Activated CD4-positive, alpha-beta T cell treated with anti-CD3 and anti-CD28 coated beads for 4 hours (primary cell): Measurements from ENCODE around the gene HMGN4.
"Not testable (repeated sequence)": the region's sequence is repeated elsewhere in the genome, so short reads cannot be mapped to it uniquely, and the experiment has no call there.

Experiments used
- DNase-seq, 2 donors: peaks; one replicate each; pipeline ENCODE4 v3.0.0-alpha.2; 2020

Gene HMGN4

DNA sequence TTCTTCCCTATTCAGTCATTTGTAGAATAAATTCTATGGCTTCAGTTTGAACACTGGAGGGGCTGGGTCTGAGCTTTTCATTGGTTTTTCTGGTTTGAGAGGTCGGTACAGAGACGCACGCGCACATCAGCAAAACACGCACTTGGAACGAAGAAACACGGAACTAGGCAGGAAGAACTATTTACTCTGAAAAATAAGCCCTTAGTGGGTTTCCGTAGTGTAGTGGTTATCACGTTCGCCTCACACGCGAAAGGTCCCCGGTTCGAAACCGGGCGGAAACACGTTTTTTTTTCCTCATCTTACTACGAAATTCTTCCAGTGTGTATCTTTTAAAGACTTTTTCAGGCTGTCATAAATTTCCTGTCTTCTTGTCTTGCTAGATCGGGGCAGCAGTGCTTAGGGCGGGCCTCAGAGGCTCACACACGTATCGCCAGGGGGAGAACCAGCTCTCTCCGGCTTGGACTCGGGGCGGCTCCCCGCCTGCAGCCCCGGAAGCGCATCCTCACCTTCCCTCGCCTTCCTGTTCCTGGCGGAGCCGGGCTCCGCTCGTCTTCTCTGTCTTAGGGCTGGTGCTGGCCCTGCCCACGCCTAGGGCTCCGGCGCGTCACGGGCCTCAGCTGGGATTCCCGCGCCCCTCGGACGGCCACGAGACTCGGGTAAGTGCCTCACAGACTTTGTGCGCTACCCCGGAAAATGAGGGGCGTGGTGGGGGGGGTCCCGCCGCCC lies at the start of gene HMGN4:
TSS of gene HMGN4 (plus strand) at position 521 of the 726 bp plus-strand sequence. CDS start 6,841 bp downstream, outside the sequence.
- DNase-seq = peak; percentile 78 to 80

DNA sequence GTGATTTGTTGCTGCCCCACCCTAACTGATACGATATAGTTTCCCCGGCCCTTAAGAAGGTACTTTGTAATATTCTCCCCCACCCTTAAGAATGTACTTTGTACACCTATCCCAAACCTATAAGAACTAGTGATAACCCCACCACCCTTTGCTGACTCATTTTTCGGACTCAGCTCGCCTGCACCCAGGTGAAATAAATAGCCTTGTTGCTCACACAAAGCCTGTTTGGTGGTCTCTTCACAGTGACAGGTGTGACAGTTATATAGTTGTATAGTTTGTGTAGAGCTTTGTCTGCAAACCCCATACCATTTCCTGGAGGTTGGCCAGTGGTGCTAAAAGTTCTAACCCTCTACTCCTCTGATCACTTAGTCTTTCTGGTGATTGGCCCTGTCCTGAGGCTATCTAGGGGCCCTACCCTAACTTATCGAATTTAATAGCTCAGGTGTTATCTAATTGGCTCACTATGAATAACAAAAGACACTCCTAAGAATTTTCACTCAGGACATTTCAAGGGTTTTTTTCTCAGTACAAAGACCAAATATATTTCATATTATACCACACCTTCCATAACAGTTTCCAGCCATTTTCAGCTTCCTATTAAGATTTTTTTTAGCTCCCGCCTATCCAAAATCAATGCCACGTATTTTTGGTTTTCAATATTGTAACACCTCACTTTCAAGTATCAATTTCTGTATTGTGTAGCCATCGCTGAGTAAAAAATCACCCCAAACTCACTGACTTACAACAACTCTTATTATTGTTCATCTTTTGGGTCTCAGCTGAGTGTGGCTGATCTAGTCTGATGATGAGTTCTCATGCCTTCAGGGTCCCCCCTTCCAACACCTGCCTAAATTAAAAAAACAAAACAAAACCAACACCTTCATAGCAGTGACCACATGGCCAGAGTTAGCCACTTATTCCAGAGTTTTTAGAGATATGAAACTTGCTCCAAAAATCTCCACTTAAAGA lies 47.9 kb upstream of the HMGN4 start:
- no peak for DNase-seq

DNA sequence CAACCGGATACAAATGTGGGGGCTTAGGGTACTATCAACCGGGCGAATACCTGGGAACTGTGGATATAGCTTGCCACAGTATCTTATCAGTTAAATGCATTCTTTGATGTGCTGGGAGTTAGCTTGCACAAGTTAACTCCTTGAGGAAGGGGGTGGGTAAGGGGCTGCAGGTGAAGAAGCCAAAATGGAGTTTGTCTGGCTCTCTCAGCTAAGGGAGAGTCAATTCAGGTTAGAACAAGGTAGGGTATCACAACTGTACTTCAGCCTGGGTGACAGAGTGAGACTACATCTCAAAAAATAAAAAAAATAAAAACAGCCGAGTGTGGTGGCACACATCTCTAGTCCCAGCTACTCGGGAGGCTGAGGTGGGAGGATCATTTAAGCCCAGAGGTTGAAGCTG lies 46.6 kb upstream of the HMGN4 start:
- DNase-seq = no peak

DNA sequence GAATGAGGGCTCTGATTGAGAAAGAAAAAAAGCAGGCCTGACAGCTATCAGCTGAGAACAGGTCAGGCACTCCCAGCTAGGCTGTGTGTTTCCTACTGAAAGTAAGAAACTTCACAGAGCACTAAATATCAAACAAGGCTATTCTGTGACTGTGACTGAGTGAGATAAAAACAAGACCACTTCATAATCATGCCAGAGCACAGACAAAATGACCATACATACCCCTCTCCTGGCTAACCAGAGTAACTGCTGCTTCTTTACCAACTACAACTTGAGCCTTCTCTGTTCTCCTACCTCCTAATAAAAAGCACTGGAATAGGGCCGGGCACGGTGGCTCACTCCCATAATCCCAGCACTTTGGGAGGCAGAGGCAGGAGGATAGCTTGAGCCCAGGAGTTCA lies 44.9 kb upstream of the HMGN4 start:
- no peak for DNase-seq

DNA sequence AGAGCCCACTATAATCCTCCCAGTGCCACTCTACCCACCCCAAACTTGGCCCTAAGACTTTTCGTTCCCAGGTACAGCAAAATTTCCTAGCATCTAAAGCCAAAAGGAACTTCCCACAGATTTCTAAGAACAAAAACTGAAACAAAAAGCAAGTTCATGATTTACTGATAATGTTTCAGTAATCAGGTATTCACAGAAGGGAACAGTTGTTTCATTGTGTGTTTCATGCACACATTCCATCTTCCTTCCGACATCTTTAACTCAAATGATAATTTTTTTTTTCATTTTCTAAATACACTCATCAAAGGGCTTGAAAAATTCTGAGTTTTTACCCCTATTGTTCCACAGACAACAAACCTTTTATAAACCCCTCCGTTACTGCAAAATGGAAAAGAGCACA lies 44.0 kb upstream of the HMGN4 start:
- DNase-seq = no peak

DNA sequence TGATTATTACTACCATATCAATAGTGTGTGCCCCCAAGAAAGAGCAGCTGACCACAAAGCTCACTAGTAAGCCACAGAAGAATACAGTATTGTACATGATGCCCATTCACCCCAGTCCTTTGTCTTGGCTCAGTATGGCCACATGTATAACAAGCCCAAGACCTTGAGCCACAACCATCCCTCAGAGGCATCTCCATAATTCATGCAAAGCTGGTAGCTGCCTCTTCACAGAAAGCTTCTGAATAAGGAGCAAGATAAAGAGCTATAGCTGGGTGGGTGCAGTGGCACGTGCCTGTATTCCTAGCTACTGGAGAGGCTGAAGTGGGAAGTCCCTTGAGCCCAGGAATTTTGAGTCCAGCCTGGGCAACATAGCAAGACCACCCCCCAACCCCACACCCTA lies 42.9 kb upstream of the HMGN4 start:
- no peak for DNase-seq

DNA sequence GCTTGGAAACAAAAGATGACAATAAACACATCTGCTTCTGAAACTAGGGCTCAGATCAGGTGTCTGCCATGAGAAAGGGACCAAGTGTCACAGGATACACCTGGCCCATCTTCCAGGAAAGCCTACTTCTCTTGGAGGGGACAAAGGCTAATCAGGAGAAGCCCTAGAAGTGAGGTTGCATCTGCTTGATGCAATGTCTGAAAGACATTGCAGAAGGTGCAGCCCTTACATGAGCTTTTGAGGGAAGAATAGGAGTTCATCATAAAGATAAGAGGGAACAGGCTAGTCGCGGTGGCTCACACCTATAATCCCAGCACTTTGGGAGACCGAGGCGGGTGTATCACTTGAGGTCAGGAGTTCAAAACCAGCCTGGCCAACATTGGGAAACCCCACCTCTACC lies 40.6 kb upstream of the HMGN4 start:
- DNase-seq = no peak

DNA sequence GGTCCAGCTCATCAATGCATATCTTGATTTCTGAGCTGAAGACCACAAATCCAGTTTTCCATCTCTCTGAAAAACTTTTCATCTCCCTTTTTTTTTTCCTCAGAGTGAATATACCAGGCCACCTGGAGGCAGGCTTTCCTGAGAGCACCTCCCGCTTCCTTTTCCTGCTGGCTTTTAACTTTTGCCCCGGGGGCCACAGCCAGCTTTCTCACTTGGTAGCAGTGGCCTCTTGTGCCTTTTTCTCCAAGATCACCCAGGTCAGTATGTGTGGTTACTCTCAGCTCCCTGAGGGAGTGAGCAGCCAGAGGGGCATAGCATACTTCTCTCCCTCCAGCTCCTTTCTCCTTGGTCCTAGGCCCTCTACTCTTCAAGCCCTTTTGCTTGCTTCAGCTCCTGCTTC lies 38.1 kb upstream of the HMGN4 start, which contains the start of gene BTN1A1:
TSS of gene BTN1A1 (plus strand) at position 202 of the 400 bp plus-strand sequence. CDS start 984 bp downstream, outside the sequence.
- no peak for DNase-seq

DNA sequence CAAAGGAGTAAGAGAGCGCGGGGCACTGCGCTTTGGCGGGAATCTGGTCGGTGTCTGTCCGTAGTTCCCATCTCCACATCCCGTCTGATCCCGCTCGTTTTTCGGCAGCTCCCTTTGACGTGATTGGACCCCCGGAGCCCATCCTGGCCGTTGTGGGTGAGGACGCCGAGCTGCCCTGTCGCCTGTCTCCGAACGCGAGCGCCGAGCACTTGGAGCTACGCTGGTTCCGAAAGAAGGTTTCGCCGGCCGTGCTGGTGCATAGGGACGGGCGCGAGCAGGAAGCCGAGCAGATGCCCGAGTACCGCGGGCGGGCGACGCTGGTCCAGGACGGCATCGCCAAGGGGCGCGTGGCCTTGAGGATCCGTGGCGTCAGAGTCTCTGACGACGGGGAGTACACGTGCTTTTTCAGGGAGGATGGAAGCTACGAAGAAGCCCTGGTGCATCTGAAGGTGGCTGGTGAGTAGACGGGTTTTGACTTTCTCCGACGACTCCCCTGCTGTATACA lies 36.6 kb upstream of the HMGN4 start:
- peak; percentile 26 to 27 for DNase-seq

DNA sequence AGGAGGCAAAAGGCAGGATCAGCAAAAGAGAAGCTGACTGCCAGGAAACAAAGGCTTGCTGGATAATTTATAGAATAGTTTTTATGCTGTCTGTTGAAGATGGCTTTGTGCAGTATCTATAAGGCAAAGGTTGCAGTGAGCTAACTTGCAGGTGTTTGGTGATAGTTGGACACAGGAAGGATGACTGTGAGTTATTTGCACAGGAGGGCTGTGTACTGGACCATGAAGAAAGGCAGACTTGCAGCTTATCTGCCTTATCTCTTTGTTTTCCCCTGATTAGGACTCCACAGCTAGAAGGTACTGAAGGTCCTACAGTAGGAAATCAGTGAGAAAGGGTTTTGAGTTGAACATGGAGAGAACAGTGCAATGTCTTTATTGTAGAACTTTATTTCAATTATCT lies 36.0 kb upstream of the HMGN4 start:
- no peak for DNase-seq

DNA sequence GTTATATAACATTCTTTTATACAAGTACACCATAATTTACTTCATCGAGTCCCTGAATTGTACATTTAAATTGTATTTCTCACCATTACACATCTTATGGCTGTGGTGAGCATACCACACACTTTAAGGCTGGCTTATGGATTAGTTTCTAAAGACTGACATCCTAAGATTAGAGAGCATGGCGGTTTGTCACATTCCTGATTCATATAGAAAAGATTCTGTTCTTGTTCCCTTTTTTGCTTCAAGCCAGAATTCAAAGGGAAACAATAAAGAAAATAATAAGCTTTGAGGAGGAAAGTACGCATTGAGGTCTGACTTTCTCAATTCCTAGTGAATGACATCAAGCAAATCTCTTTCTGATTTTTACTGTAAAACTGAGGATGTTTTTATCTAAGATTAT lies 35.5 kb upstream of the HMGN4 start:
- no peak for DNase-seq

DNA sequence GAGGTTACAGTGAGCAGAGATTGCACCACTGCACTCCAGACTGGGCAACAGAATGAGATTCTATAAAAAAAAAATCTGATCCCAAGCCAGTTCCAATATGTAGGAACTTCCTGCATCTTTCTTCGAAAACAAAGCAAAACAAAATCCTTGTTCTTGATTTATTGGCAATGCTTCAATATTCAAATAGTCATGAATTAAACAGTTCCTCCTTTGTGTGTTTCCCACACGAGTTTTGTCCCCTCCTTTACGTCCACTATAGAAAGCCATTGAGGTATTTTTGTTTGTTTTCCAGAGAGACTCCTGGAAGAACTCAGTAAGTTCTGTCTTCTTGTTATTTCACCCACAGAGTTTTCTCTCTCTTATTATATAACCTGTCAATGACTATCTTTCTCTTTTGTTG lies 30.5 kb upstream of the HMGN4 start:
- no peak for DNase-seq

DNA sequence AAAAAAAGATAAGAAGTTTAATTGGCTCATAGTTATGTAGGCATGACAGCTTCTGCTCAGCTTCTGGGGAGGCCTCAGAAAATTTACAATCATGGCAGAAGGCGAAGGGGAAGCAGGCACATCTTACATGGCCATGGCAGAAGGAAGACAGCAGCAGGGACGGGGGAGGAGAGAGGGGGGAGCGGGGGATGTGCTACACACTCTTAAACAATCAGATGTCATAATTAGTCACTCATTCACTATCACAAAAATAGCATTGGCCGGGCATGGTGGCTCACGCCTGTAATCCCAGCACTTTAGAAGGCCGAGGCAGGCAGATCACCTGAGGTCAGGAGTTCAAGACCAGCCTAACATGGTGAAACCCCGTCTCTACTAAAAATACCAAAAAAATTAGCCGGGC lies 27.1 kb upstream of the HMGN4 start:
- not testable (repeated sequence) for DNase-seq

DNA sequence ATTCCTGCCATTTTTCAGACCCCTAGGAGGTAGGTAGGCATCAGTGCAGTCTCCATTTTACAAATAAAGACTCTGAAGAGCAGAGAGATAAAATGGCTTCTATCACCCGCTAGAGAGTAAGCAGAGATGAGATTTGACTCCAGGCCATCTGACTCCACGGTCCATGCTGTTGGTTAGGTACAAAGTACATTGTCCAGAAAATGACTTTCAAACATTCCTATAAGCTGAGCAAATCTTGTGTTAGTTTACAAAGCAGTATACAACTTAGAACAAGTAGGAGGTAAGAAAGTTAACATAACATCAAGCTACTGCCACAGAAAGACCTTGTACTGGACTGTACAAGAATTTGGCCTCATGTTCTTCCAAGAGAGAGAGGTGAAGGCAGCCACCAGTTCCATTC lies 23.2 kb upstream of the HMGN4 start:
- DNase-seq = no peak

DNA sequence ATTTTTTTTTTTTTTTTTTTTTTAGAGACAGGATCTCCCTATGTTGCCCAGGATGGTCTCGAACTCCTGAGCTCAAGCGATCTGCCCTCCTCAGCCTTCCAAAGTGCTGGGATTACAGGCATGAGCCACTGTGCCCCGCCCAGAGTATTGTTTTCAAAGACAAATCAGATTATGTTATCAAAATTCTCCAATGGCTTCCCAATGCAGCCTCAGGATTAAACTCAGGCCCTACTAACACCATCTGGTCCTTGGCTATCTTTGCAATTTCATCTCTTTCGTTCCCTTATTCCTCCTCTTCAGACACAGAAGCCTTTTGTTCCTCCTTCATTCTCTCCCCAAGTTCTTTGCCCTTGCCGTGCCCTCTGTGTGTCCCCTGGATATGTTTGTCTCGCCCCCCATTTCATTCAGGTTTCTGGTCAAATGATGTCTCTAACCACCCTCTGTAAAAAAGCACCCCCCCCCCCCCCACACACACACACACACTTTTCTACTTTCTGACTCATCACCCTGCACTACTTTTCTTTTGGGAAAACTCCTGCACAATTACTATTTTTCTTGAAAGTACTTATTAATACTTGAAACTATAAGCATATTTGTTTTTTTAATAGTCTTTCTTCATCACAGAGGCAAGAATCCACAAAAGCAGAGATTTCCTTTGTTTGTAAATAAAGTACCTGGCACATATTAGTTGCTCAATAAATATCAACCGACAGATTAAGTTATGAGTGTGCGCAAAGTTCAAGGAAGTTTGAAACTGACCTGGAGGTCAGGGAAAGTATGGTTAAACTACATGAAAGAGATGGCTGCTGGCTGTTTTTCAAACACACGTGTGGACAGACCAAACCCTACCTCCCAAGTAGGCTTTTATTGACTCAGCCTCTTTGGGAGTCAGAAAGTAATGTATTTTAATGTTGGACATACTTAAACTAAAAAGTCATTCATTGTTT lies 21.4 kb upstream of the HMGN4 start:
- DNase-seq = no peak

DNA sequence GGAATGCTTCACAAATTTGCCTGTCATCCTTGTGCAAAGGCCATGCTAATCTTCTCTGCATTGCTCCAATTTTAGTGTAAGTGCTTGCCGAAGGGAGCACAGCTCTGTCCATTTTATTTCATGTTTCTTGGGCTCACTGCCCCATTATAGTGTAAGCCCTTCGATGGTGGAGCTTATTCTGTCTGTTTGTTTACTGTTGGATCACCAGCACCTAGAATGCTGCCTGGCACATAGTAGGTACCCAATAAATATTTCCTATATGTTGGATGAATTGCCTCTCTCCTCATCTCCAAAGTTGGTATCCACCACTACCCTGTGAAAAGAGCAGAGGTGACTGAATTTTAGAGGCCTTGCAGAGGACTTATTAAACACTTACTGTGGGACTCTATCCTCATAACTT lies 18.8 kb upstream of the HMGN4 start:
- no peak for DNase-seq

DNA sequence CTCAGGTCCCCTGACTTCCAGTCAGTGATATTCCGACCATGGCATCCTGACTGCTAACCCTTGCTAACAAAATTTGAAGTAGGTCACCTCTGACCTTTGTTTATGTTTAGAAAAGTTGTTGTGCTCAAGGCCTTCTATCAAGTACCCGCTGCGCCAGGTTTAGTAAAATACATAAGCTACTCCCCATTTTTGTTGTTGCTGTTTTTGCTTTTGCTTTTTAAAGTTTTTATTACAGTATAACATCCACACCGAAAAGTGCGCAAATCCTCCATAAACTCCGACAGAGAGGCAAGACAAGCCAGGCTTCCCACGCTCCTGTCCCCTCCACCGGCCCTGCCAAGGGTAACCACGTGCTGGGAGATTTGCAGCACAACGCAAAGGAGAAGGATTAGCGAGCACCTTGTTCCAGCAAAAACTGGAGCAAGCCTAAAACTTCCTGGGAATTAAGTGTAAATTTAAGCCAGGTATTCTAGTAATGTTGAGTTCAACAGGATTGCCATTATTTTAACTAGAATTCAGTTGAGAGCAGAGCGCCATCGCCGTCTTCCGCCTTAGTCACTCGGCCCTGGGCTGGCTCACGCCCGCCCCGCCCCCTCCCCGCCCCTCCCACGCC lies 17.8 kb upstream of the HMGN4 start:
- DNase-seq = no peak

DNA sequence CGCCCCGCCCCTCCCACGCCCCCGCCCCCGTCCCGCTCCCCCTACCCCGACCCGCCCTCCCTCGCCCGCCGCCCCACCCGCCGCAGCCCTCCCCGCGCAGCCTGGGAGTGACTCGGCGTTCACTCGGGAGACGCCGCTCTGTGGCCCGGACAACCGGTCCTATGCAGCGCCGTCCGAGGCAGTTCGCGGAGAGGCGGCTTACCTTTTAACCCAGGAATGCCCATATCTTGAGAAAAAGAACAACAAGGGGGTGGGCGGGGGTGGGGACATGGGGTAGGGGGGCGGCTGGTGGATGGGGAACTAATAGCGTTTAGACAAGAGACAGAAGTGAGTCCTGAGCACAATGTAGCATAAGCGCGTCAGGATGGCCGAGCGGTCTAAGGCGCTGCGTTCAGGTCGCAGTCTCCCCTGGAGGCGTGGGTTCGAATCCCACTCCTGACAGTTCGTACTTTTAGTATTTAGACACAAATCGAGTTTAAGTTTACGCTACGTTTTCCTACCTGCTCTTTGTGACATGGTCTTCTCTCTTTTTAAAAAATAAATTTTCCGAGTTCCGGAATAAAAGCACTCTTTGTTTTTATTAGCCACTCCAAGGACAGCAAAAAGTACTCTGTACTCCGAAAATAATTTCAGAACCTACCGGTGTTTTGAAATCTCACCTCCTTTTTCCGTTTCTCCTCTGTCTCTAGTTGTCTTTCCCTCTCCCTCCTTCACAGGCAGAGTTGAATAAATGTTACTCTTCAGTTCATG lies 17.1 kb upstream of the HMGN4 start:
- DNase-seq = peak; percentile 84 to 89

DNA sequence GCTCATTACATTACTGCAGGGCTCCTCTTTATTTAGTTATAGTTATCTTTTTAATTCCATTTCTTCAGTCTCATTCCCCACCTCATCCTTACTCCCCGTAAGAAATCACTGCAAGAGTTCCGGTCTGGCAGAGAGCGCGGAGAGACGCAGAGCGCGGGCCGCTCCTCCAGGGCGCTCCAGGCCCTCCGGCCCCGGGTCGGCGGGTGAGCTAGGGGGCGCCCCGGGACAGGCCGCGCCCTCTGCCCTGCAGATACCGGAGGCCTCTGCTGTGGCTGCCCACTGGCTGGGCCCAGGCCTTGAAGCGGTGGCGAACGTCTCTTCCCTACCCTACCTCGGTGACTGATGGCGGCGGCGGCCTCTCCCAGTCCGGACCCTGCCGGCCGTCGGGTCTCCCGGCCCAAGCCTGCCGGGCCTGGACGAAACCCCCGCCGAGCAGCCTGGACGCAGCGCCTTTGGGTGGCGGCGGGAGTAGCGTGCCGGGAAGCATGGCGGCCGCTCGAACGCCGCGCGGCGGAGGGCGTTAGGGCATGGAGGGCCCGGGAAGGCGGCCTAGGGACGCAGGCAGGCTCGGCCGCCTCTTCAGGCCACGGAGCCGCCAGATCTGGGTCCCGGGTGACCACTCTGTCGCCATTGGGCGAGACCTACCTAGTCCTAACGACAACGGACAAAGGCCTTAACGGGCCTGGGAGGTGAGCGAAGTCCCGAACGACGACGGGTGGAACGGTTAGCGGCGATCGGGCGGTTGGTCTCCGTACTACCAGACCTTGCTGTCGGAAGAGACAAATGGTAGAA lies 16.4 kb upstream of the HMGN4 start:
- DNase-seq = peak; percentile 62 to 67

DNA sequence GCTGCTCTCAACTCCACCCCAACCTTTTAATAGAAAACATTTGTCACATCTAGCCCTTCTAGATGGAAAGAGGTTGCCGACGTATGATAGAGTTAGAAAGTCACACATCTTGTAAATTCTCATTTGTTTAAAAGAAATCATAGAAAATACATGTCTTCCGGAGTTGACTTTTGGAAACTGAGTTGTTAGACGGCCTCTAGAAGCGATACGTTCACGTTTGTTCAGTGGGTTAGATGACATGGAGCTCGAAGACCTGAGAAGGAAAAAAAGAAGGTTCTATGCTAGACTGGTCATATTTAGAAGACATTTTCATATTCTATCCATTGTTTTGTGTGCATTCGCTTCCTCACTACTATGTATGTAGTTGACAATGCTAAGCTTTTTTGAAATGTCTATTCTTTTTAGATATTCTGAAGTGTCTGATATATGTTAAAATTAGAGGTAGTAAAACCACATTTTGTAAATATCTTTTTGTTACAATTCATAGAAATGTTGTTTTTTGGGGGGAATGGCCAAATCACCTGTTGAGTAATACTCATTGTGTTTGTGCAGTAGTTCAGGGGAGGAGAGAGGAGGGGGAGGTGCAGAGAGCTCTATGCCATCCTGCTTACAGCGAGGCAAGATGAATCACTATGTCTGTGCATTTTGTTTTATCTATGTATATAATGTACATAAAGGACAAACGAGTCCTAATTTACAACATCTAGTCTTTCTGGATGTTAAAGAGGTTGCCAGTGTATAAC lies 15.5 kb upstream of the HMGN4 start:
- peak in 1 of 2 donors; percentile 32 for DNase-seq
